B cell (primary cell): ENCODE results near the gene NECTIN4. TPM values are rescaled to one million over a fixed set of nuclear protein-coding genes. Genes with fewer than 3 reads are reported as not detected.

Experiments used
- ATAC-seq: fragments of 200-7000 bp; cut with Tn5 transposase; one replicate; pipeline ENCODE4 v1.10.0; 2021; ENCODE audit warnings: low read depth, mild to moderate bottlenecking, moderate number of reproducible peaks, moderate library complexity
- CTCF ChIA-PET: fragments of 350-600 bp; sonication (Branson Sonifier 250); formaldehyde crosslinking; loops from one replicate; lab custom pipeline; 2021; ENCODE audit warnings: antibody characterized with exemption, inconsistent platforms; lab: Charles Lee
- POLR2A ChIA-PET: fragments of 350-600 bp; sonication (Branson Sonifier 250); formaldehyde crosslinking; loops from one replicate; lab custom pipeline; 2021; ENCODE audit warnings: antibody characterized with exemption; lab: Charles Lee
- DNase-seq: peaks from one replicate; pipeline ENCODE4 v3.0.0; 2013
- H2AFZ ChIP-seq: 2 replicates; pipeline ENCODE4 v1.6.1; 2012; ENCODE audit warnings: mild to moderate bottlenecking, low read depth, low read length; ENCODE audit not compliant: insufficient read depth, poor library complexity, severe bottlenecking
- H3K27ac ChIP-seq, 2 donors: 1 replicate in 1 of 2; 2 replicates in 1 of 2; pipeline ENCODE4 v1.5.1; 2012 to 2013; ENCODE audit warnings: low read length in 2 of 2, mild to moderate bottlenecking in 2 of 2, moderate library complexity in 1 of 2
- H3K27me3 ChIP-seq, 4 experiments: fragments of 200-600 bp in 1 of 4; sonication (generic) in 1 of 4; replicated peaks in 1 of 4; 1 replicate in 2 of 4; 2 replicates in 2 of 4; pipeline versions ENCODE4 v1.6.1 to v1.7.0; 2013 to 2016; ENCODE audit warnings: low read length in 3 of 4, mild to moderate bottlenecking in 2 of 4, mixed read lengths in 1 of 4, moderate library complexity in 1 of 4; ENCODE audit not compliant: insufficient read depth in 4 of 4, control insufficient read depth in 3 of 4; ENCODE audit errors: control extremely low read depth in 1 of 4
- H3K36me3 ChIP-seq, 2 experiments: replicated peaks in 1 of 2; 1 replicate in 1 of 2; 2 replicates in 1 of 2; pipeline versions ENCODE4 v1.6.1 to v1.7.1; 2013; ENCODE audit warnings: low read length in 1 of 2; ENCODE audit not compliant: insufficient read depth in 2 of 2, control insufficient read depth in 1 of 2; ENCODE audit errors: control extremely low read depth in 1 of 2, extremely low read depth in 1 of 2
- H3K4me1 ChIP-seq, 2 donors: fragments of 200-600 bp in 1 of 2; sonication (generic) in 1 of 2; 1 replicate in 1 of 2; 2 replicates in 1 of 2; pipeline versions ENCODE4 v1.5.1 to v1.6.1; 2013 to 2017; ENCODE audit warnings: low read length in 2 of 2; ENCODE audit not compliant: control insufficient read depth in 2 of 2, insufficient read depth in 2 of 2
- H3K4me2 ChIP-seq: replicated peaks from 2 replicates; pipeline ENCODE3; 2012; ENCODE audit warnings: mild to moderate bottlenecking, low read depth, low read length; ENCODE audit not compliant: poor library complexity, severe bottlenecking
- H3K4me3 ChIP-seq, 5 experiments: fragments of 200-600 bp in 1 of 5; sonication (generic) in 1 of 5; 1 replicate in 3 of 5; 2 replicates in 2 of 5; pipeline versions ENCODE4 v1.5.1 to v1.7.0; 2011 to 2016; ENCODE audit warnings: low read length in 4 of 5, mild to moderate bottlenecking in 4 of 5, low read depth in 2 of 5, control low read depth in 1 of 5, moderate library complexity in 1 of 5; ENCODE audit not compliant: insufficient read depth in 1 of 5; ENCODE audit errors: control extremely low read depth in 1 of 5, extremely low read depth in 1 of 5
- H3K79me2 ChIP-seq: fragments of 200-600 bp; sonication (generic); one replicate; pipeline ENCODE4 v1.6.0; 2016; ENCODE audit warnings: low read length; ENCODE audit not compliant: control insufficient read depth, insufficient read depth
- H3K9ac ChIP-seq: fragments of 200-600 bp; sonication (generic); 2 replicates; pipeline ENCODE4 v1.6.1; 2017; ENCODE audit warnings: mild to moderate bottlenecking, low read length, moderate library complexity
- H3K9me3 ChIP-seq, 3 donors: one replicate each; pipeline versions ENCODE4 v1.6.1 to v1.7.1; 2013; ENCODE audit warnings: low read length in 2 of 3; ENCODE audit not compliant: control insufficient read depth in 2 of 3, insufficient read depth in 1 of 3; ENCODE audit errors: control extremely low read depth in 1 of 3
- H4K20me1 ChIP-seq: 2 replicates; pipeline ENCODE4 v1.6.0; 2012; ENCODE audit warnings: mild to moderate bottlenecking, low read length; ENCODE audit not compliant: insufficient read depth, control insufficient read depth, poor library complexity, severe bottlenecking
- H3K27ac Mint-ChIP-seq: one replicate; pipeline ENCODE4 v1.8.0; 2021; ENCODE audit warnings: mixed read lengths
- H3K27me3 Mint-ChIP-seq: one replicate; pipeline ENCODE4 v1.8.0; 2021; ENCODE audit warnings: mixed read lengths
- H3K4me1 Mint-ChIP-seq: one replicate; pipeline ENCODE4 v1.8.0; 2021; ENCODE audit warnings: mixed read lengths
- H3K4me3 Mint-ChIP-seq: one replicate; pipeline ENCODE4 v1.8.0; 2021; ENCODE audit warnings: mixed read lengths
- H3K9me3 Mint-ChIP-seq: one replicate; pipeline ENCODE4 v1.8.0; 2022; ENCODE audit warnings: mixed read lengths; ENCODE audit not compliant: insufficient read depth
- EZH2 ChIP-seq: IDR thresholded peaks from 2 replicates; pipeline ENCODE4 v1.6.1; 2012; ENCODE audit warnings: borderline replicate concordance, low read depth, mild to moderate bottlenecking, moderate library complexity, low read length; ENCODE audit not compliant: insufficient read depth, poor library complexity, severe bottlenecking
- WGBS: methylation state at CpG from one replicate; pipeline ENCODE4 v1.1.5; 2013; ENCODE audit warnings: missing lambda C conversion rate; ENCODE audit not compliant: insufficient coverage; 5-methylcytosine and 5-hydroxymethylcytosine counted together
- intact Hi-C: fragments of 100-400 bp; cut with micrococcal nuclease; formaldehyde crosslinking; loops from one replicate; pipeline ENCODE4 v1.10.0; 2022
- polyA minus RNA-seq: library from RNA; depleted of rRNA, polyadenylated mRNA; stranded (reverse); fragments of >200 nt; gene quantifications from 2 replicates; pipeline ENCODE4 v1.2.3, GENCODE V29; 2012
- polyA plus RNA-seq: library from polyadenylated mRNA; depleted of rRNA; stranded (reverse); fragments of >200 nt; gene quantifications from 2 replicates; pipeline ENCODE4 v1.2.3, GENCODE V29; 2012
- total RNA-seq, 2 donors: library from RNA; stranded (reverse); fragments of 120-200 nt in 1 of 2; gene quantifications; 1 replicate in 1 of 2; 2 replicates in 1 of 2; pipeline versions ENCODE4 v1.2.3 to v1.2.4, GENCODE V29; 2013 to 2022
- TF ChIP-seq, protein P1 (sequence below): fragments of 200-600 bp; IDR thresholded peaks from one replicate; pipeline ENCODE4 v1.8.0; 2022; ENCODE audit warnings: antibody characterized with exemption, mild to moderate bottlenecking

NECTIN4 gene
- total RNA-seq (not detected in 2 replicates), polyA plus RNA-seq (not detected in 2 replicates), polyA minus RNA-seq (not detected in 2 replicates)
- total RNA-seq (2013) = not detected

DNA sequence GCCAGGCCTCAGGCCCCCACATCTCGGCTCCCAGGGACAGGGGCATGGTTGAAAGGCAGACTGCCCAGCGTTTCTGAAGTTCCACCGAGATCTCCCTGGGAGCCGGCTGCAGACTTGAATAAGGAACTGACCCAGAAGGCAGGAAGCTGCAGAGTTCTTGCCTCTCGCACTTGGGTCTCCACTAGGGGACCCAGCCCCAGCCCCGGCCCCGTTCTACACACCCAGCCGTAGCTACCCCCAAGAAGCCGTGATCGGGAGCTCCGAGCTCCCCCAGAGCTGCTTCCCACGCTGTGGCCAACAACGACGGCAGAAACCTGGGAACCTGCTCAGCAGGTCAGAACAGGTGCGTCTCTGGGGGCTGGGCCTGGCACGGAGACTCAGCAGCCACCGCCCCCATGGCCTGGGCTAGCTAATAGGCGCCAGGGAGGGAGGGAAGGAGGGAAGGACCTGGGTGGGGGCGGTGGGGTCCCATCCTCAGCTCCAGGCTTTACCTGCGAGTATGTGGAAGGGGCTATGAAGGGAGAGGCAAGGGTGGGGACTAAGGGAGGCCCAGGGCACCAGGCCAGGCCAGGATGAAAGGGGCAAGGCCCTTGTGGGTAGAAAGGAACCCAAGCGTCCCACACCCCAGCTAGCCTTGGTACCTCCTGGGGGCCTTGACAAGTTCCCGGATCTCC, at the start of gene NECTIN4:
Gene NECTIN4, minus strand, starts transcription at position 308 of the 674 bp plus-strand sequence. Its CDS starts 262 bp downstream, at position 46.
- CTCF ChIA-PET = interaction anchor here (0.8 to 1.2 kb wide), 2 partner anchors 23 to 92 kb away, joined by 3 to 4 read pairs; no protein-coding TSS in a partner anchor
- WGBS = 84% methylated on average over 22 of the region's 22 CpGs
- POLR2A ChIA-PET = interaction anchor here (0.6 kb wide), 1 partner anchor 49 kb away, joined by 8 read pairs; no protein-coding TSS in a partner anchor

DNA sequence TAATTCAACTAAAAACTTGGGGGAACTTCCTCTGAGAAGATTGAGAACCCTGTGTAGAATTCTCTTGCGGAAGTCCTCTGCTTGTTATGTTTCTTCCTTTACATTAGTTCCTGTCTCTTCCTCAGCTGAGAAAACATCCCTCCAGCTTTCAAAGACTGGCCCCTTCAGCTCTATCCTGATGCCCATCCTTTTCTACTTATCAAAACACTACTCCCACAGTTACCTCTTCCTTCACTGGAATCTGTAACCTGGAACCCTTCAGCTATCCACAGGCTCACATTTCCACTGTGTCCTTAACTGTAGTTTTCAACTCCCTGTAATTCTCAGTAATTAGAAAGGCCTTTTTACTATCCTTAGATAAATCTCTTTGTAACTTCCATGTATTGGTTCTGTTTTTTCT, 49.1 kb upstream of the NECTIN4 start:
- WGBS = 85% methylated on average over 1 of the region's 1 CpG
- H3K4me1 ChIP-seq = peaks cover 5 to 6% of the 10 kb centered on the region in 2 donors
- H3K4me3 ChIP-seq = no peak overlapping the region
- no peak for TF ChIP-seq EZH2
- TF ChIP-seq, protein P1, sequence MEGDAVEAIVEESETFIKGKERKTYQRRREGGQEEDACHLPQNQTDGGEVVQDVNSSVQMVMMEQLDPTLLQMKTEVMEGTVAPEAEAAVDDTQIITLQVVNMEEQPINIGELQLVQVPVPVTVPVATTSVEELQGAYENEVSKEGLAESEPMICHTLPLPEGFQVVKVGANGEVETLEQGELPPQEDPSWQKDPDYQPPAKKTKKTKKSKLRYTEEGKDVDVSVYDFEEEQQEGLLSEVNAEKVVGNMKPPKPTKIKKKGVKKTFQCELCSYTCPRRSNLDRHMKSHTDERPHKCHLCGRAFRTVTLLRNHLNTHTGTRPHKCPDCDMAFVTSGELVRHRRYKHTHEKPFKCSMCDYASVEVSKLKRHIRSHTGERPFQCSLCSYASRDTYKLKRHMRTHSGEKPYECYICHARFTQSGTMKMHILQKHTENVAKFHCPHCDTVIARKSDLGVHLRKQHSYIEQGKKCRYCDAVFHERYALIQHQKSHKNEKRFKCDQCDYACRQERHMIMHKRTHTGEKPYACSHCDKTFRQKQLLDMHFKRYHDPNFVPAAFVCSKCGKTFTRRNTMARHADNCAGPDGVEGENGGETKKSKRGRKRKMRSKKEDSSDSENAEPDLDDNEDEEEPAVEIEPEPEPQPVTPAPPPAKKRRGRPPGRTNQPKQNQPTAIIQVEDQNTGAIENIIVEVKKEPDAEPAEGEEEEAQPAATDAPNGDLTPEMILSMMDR = no peak
- CTCF ChIA-PET = interaction anchor here (0.7 to 10.0 kb wide), 11 partner anchors 11 to 148 kb away, joined by 3 to 82 read pairs (median 6); partner anchors contain the start of genes ARHGAP30, KLHDC9, PPOX and TSTD1
- H3K9ac ChIP-seq = no peak overlapping the region
- H3K79me2 ChIP-seq = peaks cover 28% of the 10 kb centered on the region
- no peak overlapping the region for H3K4me2 ChIP-seq
- ATAC-seq = no peak
- no peaks in the 10 kb centered on the region for H3K27me3 Mint-ChIP-seq
- H3K9me3 ChIP-seq = no peaks in the 10 kb centered on the region
- POLR2A ChIA-PET = no interaction called here
- no peak for DNase-seq
- no peaks in the 10 kb centered on the region for H3K27me3 ChIP-seq
- H3K9me3 Mint-ChIP-seq = no peaks in the 10 kb centered on the region
- no peaks in the 10 kb centered on the region for H4K20me1 ChIP-seq
- intact Hi-C loops = loop anchor here (10.0 kb wide), 1 partner anchor 424 kb away; the partner anchor contains the start of gene CD48
- H2AFZ ChIP-seq = no peak overlapping the region
- H3K4me3 Mint-ChIP-seq = no peak overlapping the region
- no peaks in the 10 kb centered on the region for H3K36me3 ChIP-seq
- no peak overlapping the region for H3K27ac ChIP-seq
- no peak overlapping the region for H3K27ac Mint-ChIP-seq
- peaks cover 11% of the 10 kb centered on the region for H3K4me1 Mint-ChIP-seq

More for the DNA sequence above, at the start of gene NECTIN4:
- peaks cover 3% of the 10 kb centered on the region for H3K27me3 Mint-ChIP-seq
- H3K4me1 Mint-ChIP-seq = no peaks in the 10 kb centered on the region
- H3K9me3 ChIP-seq = no peaks in the 10 kb centered on the region
- DNase-seq (no peak), ATAC-seq (no peak)
- no peak within 1 kb of the TSS for H3K9ac ChIP-seq
- TF ChIP-seq EZH2 = no peak
- TF ChIP-seq, protein P1 = no peak
- no peak within 1 kb of the TSS for H3K27ac Mint-ChIP-seq
- H3K4me3 ChIP-seq = no peak within 1 kb of the TSS
- H2AFZ ChIP-seq = no peak within 1 kb of the TSS
- no peaks in the 10 kb centered on the region for H3K9me3 Mint-ChIP-seq
- no peaks in the 10 kb centered on the region for H3K4me1 ChIP-seq
- no peaks in the 10 kb centered on the region for H4K20me1 ChIP-seq
- H3K36me3 ChIP-seq = no peaks in the 10 kb centered on the region
- no peak within 1 kb of the TSS for H3K4me2 ChIP-seq
- H3K4me3 Mint-ChIP-seq = no peak within 1 kb of the TSS
- H3K27ac ChIP-seq = no peak within 1 kb of the TSS
- H3K27me3 ChIP-seq = no peaks in the 10 kb centered on the region
- intact Hi-C loops = no loop called here
- H3K79me2 ChIP-seq = no peaks in the 10 kb centered on the region
